Measurements from ENCODE around the gene UNK.

- TF ChIP-seq CTCF (IDR thresholded peaks at IDR 0.05), result no peak
- no peak for TF ChIP-seq POLR2A (IDR thresholded peaks at IDR 0.05)
Observed at GRCh38 chr17:75849724-75850123, 65.1 kb downstream of the UNK start.
